Fibroblast of skin of abdomen (primary cell): ENCODE results near the gene CCDC187. TPM values are rescaled to one million over a fixed set of nuclear protein-coding genes. Genes with fewer than 3 reads are reported as not detected.
"Not testable (repeated sequence)": the region's sequence is repeated elsewhere in the genome, so short reads cannot be mapped to it uniquely, and the experiment has no call there.

Experiments used
- DNase-seq: peaks from one replicate; pipeline ENCODE4 v3.0.0-alpha.2; 2013
- polyA plus RNA-seq, 2 experiments: library from polyadenylated mRNA; unstranded; fragments of 120-200 nt; gene quantifications; one replicate each; pipeline ENCODE4 v1.2.1, GENCODE V29; 2013; ENCODE audit not compliant: insufficient read length in 2 of 2

CCDC187 gene
- not detected for polyA plus RNA-seq (2013, experiment 1 of 2; ENCODE audit: insufficient read length)
- not detected for polyA plus RNA-seq (2013, experiment 2 of 2; ENCODE audit: insufficient read length)

DNA sequence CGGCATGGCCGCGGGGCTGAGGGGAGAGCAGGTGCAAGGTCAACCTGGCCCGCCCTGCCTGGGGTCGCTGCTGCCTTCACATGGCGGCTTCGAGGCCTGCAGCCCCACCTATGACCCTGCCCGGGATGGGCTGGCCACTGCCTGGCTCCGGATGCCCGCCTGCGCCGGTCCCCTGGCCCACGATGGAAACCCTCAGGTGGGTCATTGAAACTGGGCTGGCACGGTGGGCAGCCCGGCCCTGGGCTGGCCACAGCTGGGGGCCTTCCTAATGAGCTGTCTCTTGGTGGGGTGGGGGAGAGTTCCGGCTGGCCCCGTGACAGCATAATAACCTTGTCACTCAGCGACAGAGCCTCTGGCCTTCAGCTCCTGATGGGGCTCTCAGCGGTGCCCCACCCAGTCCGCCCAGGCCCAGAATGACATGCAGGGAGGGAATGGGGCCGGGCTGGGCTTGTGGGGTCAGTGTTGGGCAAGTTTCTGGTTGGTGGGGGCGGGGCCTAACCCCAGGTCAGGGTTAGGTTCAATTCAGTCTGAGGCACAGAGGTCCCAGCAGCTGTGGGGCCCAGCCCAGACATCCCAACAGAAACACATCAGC, at the start of gene CCDC187:
CCDC187 (minus strand) TSS at position 270 of the 592 bp plus-strand sequence; CDS start at position 6, 264 bp downstream.
- DNase-seq = no peak

GRCh38 chr9:136353088-136353487, 49.2 kb upstream of the CCDC187 start:
- DNase-seq = no peak

- no peak for DNase-seq
These were observed 48.8 kb upstream of the CCDC187 start for GRCh38 chr9:136352682-136353081.

DNA sequence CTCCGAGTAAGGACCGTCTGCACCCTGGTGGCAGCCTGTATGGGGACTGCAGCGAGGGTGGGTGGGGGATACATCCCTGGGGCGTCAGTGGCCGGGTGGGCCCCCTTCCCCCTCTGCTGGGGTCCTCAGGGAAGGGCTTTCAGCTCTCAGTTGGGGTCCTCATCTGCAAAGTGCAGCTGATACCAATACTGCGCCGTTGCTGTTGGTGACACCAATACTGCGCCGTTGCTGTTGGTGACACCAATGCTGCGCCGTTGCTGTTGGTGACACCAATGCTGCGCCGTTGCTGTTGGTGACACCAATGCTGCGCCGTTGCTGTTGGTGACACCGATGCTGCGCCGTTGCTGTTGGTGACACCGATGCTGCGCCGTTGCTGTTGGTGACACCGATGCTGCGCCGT, 48.0 kb upstream of the CCDC187 start:
- not testable (repeated sequence) for DNase-seq

- no peak for DNase-seq
These were observed 47.4 kb upstream of the CCDC187 start for GRCh38 chr9:136351252-136351800.

DNA sequence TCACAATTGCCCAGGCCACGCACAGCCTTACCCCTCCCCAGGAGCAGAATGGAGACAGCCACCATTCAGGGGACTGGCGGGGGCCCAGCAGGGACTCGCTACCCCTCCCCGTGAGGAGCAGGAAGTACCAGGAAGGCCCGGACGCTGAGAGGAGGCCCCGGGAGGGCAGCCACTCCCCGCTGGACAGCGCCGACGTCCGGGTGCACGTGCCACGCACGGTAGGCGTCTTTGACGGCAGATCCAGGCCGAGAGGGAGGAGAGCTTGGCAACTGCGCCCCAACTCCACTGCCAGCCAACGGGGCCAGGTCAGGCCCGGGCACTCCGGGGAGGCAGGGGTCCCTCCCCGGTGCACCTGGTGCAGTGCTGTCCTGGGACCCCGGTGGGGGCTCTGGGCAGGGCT, 45.7 kb upstream of the CCDC187 start:
- no peak for DNase-seq

DNA sequence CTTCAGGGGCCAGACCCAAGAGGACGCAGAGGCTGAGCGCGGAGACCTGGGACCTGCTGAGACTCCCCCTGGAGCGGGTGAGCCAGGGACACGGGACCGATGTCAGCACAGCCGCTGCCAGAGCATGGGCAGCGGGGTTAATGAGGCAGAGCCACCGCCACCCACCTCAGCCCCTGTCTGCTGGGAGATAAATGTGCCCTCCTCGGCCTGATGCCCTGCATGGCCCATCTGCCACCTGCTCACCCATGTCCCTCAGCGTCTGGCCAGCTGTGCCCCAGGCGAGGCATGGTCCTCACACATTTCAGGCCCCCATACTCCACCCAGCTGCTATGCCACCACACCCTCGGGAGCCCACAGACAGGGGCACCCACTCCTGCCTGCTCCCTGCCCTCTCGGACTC, 44.8 kb upstream of the CCDC187 start:
- DNase-seq = no peak

GRCh38 chr9:136347472-136348256, 43.8 kb upstream of the CCDC187 start:
- no peak for DNase-seq

GRCh38 chr9:136346927-136347465, 43.1 kb upstream of the CCDC187 start:
- DNase-seq = no peak

DNA sequence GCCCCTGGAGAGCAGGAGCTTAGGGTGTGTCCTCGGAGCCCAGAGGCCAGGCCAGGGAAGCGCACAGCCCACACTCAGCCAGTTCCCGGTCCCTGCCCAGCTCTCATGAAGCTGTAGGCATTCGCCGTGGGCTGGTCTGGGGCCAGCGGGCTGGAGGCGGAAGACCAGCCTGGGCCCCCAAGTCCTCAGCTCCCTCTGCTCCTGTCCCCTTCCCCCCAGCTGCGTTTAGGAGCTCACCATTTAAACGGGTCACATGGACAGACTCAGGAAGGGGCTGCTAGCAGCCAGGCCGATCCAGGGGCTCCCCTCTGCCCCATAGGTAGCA, 42.2 kb upstream of the CCDC187 start:
- no peak for DNase-seq

DNA sequence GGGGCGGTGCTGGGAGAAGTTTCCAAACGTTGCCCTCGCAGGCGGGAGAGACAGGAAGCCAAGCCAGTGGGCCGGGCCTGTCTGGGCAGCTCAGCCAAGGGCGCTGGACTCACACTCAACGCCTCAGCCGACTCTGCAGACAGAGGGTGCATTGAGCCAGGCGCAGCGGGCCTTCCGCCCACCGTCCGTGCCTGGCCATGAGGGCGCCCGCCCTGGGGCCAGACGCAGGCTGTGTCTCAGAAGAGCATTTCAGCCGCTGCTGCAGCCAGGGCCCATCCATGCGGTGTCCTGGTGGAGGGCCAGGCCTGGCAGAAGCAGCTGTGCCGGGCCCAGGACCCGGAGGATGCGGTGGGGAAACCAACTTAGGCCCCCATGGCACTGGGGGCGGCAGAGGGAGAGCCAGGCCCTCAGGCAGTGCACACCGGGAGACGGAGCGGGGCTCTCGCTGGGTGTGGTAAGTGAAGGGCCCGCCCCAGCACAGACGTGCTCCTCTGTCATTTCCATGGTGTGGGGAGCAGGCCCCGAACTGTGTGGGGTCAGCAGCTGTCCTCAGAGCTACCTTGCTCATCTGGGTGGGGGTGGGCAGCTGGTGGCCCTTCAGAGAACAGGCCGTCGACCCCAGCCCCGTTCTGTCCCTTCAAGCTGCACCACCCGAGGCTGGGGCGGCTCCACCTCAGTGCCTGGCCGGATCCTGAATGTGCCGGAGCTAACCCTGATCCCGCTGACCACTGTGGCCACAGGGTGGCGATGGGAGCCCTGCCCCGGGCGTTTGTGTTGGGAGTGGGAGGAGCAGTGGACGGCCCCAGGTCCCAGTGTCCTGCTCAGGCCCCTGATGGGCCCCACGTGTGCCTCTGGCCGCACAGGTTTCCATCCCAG, 41.6 kb upstream of the CCDC187 start:
- no peak for DNase-seq

DNA sequence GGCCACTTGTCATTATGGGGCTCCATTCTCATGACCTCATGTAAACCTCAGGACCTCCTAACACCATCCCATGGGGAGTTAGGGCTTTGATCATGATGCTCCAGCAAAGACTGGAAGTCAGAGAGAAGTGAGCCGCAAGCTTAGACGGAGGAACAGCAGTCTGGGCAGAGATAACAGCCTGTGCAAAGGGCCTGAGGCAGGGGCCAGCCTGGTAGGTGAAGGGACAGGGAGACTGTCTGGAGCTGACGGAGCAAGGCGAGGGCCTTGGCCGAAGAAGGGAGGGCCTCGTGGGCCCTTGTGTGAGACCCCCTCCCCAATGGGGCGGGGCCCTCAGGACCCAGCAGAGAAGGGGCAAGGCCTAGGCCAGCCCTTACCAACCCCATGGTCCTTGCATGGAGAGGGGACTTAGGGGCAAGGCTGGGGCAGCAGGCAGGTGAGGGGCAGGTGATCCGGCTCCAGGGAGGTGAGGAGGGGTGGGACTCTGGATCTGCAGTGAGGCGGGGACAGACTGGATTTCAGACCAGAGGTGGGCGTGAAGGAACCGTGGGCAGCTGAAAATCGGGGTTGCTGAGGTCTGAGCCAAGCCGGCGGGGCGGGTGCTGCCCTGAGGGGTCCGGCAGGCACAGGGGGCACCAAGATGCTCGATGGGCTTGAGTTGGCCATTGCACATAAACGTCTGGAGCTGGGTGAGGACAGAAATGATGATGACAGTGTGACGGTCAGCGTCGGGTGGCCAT, 40.8 kb upstream of the CCDC187 start:
- DNase-seq = no peak

GRCh38 chr9:136343884-136344269, 40.0 kb upstream of the CCDC187 start:
- DNase-seq = no peak

GRCh38 chr9:136343121-136343883, 39.4 kb upstream of the CCDC187 start:
- DNase-seq = no peak

GRCh38 chr9:136342181-136343120, 38.6 kb upstream of the CCDC187 start:
- no peak for DNase-seq

DNA sequence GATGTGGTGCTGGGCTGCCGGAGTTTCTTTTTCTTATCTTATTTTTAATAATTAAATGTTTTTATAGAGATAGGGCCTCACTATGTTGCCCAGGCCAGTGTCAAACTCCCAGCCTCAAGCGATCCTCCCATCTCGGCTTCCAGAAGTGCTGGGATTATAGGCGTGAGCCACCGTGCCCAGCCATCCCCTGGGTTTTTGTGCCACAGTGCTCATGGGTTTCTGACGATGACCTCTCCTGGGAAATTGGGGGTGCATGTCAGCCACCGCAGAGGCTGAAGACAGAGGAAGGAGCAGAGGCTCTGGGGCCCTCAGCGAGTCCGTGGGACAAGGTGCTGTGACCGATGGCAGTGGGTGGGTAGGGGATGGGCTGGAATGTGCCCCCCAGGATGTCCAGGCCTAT, 37.9 kb upstream of the CCDC187 start:
- no peak for DNase-seq

GRCh38 chr9:136341042-136341655, 37.3 kb upstream of the CCDC187 start:
- DNase-seq = no peak

GRCh38 chr9:136340356-136341041, 36.6 kb upstream of the CCDC187 start:
- DNase-seq = no peak

DNA sequence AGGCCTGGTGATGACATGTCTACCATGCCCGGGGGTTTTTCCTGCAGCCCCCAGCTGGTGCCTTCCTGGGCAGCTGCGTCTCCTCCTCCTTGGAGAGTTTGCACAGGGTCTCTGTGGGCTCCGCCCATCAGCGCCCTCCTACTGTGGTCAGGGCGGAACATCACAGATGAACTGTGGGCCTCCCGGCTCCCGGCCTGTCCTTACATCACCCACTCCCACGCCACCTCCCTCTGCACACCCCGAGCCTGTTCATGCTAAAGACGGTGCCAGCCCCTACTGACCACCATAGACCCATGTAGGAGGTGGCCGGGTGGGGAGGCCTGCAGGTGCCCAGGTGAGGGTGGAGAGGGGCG, 36.0 kb upstream of the CCDC187 start:
- no peak for DNase-seq
